Measurements from ENCODE around the gene ACYP2.
"Not testable (repeated sequence)": the region's sequence is repeated elsewhere in the genome, so short reads cannot be mapped to it uniquely, and the experiment has no call there.

Gene ACYP2

GRCh38 chr2:54271843-54272627, 156.6 kb downstream of the ACYP2 start:
- no peak for DNase-seq
- no peak for ATAC-seq

DNA sequence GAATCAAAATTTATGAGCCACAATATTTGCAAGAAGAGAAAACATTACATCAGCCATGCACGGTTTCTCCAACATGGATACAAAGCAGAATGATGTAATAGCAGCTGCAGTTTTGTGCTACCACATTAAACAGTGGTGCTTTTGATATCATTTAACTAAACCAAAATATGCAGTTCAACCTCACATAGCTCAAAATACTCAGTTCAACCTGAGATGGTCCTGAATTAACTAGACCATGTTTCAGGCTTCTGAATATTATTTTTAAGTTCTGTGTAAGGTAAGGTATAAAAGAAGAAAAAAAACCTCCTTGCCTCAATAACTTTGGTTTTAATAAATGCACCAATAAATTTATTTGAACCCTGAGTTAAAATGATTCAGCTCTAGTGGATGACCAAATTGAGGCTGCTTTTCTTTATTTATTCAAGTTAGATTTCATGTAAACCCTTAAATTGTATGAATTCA, 159.4 kb downstream of the ACYP2 start:
- no peak for DNase-seq
- ATAC-seq = no peak

DNA sequence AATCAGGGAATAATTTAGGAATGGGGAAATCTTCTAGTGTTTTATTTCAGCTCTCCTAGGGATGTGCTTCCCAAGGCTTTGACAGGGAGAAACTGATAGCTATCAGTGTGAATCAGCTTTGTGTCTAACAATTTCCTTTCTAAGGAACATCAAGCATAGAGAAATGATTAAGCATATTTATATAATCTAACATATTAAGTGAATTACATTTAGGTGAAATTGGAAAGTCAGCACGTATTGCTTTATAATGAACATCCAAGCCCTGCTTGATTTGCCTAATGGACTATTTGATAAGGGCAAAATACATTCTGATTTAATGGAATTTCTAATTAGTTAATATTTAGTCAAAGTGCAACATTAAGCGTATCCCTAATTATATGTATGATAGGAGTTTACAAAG, 160.1 kb downstream of the ACYP2 start:
- no peak for ATAC-seq
- DNase-seq = no peak

DNA sequence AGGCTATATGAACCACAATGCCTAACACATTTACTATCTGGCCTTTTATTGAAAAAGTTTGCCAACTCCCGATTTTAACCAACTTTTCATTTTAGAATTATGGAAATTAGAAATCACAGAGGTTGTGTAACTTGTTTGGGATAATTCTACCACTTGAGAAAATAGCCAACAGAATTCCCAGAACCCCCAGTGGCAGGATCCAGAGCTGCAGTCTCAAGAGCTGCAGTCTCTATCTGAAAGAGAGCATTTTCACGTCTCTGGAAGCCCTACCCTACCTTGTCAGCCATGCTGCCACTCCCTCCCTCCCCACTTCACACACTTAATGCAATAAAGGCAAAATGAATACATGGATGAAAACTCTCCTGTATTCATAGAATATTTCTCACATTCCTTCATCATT, 164.0 kb downstream of the ACYP2 start:
- ATAC-seq (no peak), DNase-seq (no peak)

GRCh38 chr2:54284826-54285225, 169.4 kb downstream of the ACYP2 start:
- ATAC-seq = no peak
- DNase-seq = no peak

DNA sequence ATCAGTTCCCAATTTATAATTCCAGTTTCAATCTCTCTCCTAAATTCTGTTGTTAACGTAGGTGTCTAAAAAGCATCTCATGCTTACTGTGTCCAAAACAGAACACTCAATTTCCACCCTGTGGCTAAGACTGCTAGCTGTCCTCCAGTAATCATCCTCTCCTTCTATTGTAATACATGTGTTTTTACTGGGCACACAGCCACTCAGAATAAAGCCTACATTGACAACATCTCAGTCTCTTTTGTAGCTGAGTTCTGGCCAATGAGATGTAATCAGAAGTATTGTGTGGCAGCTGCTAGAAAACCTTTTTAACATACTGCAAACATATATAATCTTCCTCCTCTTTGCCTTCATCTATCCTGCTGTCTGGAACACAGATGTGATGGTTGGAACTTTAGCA, 170.0 kb downstream of the ACYP2 start:
- no peak for DNase-seq
- no peak for ATAC-seq

GRCh38 chr2:54287532-54287931, 172.1 kb downstream of the ACYP2 start:
- ATAC-seq (no peak), DNase-seq (no peak)

- ATAC-seq = no peak
- no peak for DNase-seq
Observed at GRCh38 chr2:54289917-54290316, 174.5 kb downstream of the ACYP2 start.

DNA sequence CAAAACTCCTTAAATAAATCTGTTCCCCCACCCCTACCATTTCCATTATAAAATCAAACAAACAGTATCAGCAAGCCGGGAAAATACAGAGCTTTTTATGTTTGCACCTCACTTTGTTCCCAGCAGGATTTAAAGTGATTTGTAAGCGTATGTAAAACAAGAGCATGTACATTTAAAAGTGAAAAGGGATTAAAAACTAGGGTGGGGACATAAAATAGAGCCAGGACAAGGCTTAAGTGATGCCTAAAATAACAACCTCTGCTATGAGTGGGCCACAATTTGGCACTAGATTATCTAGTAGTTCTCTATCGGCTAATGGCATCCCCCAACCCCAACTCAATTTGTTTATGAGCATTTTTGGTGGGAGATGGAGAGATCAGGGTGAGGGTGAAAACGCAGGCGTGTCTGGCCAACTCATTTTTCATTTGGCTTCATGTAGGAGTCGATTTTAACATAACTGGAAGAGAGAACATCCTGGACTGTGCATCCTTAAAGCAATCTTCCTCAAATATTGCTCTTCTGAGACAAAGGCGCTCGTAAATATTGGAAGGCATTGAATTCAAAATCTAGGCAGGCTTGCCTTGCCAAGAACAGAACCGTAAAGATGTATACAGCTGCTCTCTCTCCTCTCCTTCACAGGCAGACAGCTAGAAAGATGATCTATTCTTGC, 175.1 kb downstream of the ACYP2 start:
- ATAC-seq = no peak
- no peak for DNase-seq

DNA sequence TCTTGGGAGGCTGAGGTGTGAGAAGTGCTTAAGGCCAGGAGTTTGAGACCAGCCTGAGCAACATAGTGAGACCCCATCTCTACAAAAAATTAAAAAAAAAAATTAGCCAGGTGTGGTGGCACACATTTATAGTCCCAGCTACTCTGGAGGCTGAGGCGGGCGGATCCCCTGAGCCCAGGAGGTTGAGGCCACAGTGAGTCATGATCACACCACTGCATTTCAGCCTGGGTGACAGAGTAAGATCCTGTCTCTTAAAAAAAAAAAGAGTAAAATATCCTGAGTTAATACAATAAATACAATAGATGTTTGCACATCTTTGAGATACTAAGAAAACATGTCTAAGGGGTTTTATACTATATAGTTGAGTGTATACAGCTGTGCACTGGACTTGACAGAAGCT, 179.2 kb downstream of the ACYP2 start:
- DNase-seq, ATAC-seq: not testable (repeated sequence)

- no peak for ATAC-seq
- DNase-seq = no peak
Observed at GRCh38 chr2:54295911-54296310, 180.5 kb downstream of the ACYP2 start.

DNA sequence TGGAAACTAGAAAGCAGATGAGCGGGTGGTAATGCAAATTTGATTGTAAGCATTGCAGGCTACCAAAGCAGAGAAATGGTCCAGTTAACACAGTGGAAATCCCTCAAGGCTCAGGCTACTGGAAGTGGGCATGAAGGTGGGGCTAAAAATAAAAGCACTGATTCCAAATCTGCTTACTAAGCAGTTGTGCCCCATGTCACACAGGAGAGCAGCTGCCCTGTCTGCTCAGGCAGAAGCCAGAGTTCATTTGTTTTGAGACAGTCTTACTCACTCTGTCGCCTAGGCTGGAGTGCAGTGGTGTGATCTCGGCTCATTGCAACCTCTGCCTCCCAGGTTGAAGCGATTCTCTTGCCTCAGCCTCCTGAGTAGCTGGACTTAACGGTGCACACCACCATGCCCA, 183.1 kb downstream of the ACYP2 start:
- DNase-seq (no peak), ATAC-seq (no peak)

GRCh38 chr2:54303631-54304030, 188.2 kb downstream of the ACYP2 start:
- ATAC-seq (no peak), DNase-seq (no peak)

DNA sequence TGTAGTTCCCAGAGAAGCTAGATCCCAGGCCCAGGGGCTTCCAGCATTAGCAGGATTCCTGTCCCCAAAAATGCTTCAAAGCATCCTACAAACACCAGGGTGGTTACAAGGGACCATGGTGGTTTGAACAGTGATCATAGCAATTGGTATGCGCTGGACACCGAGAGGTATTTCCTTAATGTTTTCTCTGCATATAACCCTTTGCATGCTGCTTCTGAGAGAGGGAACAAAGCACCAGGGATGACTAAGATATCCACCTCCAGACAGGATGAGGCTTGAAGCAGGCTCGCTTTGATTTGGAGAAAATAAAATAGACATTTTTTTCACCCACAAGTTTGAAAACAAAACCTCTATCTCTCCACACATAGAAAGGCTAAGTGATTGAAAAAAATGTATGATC, 191.1 kb downstream of the ACYP2 start:
- DNase-seq (no peak), ATAC-seq (no peak)

- ATAC-seq (no peak), DNase-seq (no peak)
Observed at GRCh38 chr2:54308186-54308585, 192.8 kb downstream of the ACYP2 start.

GRCh38 chr2:54308782-54309181, 193.4 kb downstream of the ACYP2 start:
- no peak for DNase-seq
- ATAC-seq = no peak

- DNase-seq = no peak
- no peak for ATAC-seq
Observed at GRCh38 chr2:54310311-54310710, 194.9 kb downstream of the ACYP2 start.

DNA sequence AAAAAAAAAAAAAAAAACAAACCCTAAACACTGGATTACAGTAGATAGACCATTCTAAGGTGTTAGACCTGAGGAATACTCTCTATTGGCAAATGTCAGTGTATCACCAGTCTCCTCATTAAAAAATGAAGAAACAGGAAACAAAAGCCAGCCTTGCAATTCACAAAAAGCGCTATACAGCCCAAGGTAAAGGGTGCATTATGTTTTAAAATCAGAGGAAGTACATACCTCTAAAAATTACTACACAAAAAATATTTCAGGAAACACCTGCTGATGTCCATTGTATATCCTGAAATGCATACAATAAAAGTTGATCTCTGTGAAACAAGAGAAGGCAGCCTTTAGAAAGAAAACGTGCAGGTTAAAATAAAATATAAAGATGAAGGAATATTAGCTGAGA, 195.5 kb downstream of the ACYP2 start:
- ATAC-seq = no peak
- DNase-seq = no peak

GRCh38 chr2:54313147-54313546, 197.7 kb downstream of the ACYP2 start:
- DNase-seq (no peak), ATAC-seq (no peak)

GRCh38 chr2:54317973-54318372, 202.6 kb downstream of the ACYP2 start:
- DNase-seq = no peak
- no peak for ATAC-seq

- no peak for ATAC-seq
- DNase-seq = no peak
Observed at GRCh38 chr2:54318821-54319220, 203.4 kb downstream of the ACYP2 start.

GRCh38 chr2:54321047-54321446, 205.6 kb downstream of the ACYP2 start:
- ATAC-seq = no peak

GRCh38 chr2:54324517-54324916, 209.1 kb downstream of the ACYP2 start:
- not testable (repeated sequence) for DNase-seq, ATAC-seq

More at GRCh38 chr2:54321047-54321446, 205.6 kb downstream of the ACYP2 start:
- no peak for DNase-seq

DNA sequence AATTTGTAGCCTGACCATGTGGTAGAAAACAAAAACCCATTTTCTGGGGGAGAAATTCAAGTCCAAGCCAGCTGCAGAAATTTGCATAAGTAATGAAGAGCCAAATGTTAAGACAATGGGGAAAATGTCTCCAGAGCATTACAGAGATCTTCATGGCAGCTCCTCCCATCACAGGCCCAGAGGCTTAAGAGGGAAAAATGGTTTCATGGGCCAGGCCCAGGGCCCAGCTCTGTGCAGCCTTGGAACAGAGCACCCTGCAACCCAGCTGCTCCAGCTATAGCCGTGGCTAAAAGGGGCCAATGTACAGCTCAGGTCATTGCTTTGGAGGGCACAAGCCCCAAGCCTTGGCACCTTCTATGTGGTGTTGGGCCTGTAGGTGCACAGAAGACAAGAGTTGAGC, 209.7 kb downstream of the ACYP2 start:
- DNase-seq = no peak
- no peak for ATAC-seq

Measured in stimulated activated naive CD8-positive, alpha-beta T cell treated with anti-CD3 and anti-CD28 coated beads, Interleukin-15, Interleukin-2, amounts not matched to agents 100 U/mL and 50 U/mL, for 24 hours (primary cell).